Gastrocnemius medialis (tissue), 4 donors: ENCODE results near the gene PAQR5. TPM values are rescaled to one million over a fixed set of nuclear protein-coding genes. Genes with fewer than 3 reads are reported as not detected.

ENCODE experiments used
- ATAC-seq, 2 donors: fragments of 150-250 bp; one replicate each; pipeline ENCODE4 v1.9.1; 2016
- DNase-seq, 2 donors: peaks; one replicate each; pipeline ENCODE4 v3.0.0-alpha.2; 2019
- H3K27ac ChIP-seq, 4 donors: fragments of 200-600 bp; sonication (generic); 1 replicate in 1 of 4; 2 replicates in 3 of 4; pipeline ENCODE4 v1.5.1; 2016 to 2018; ENCODE audit warnings: mild to moderate bottlenecking in 2 of 4, moderate library complexity in 1 of 4
- H3K27me3 ChIP-seq, 3 donors: fragments of 200-600 bp; sonication (generic) in 2 of 3; 1 replicate in 1 of 3; 2 replicates in 2 of 3; pipeline versions ENCODE4 v1.5.1 to v1.6.0; 2016 to 2019; ENCODE audit warnings: mild to moderate bottlenecking in 1 of 3, moderate library complexity in 1 of 3
- H3K36me3 ChIP-seq, 2 donors: fragments of 200-600 bp; sonication (generic) in 1 of 2; one replicate each; pipeline ENCODE4 v1.5.1; 2017 to 2018
- H3K4me1 ChIP-seq, 2 donors: fragments of 200-600 bp; sonication (generic) in 1 of 2; one replicate each; pipeline ENCODE4 v1.5.1; 2016 to 2017; ENCODE audit warnings: mild to moderate bottlenecking in 2 of 2
- H3K4me3 ChIP-seq, 4 donors: fragments of 200-600 bp; sonication (generic) in 3 of 4; 1 replicate in 1 of 4; 2 replicates in 3 of 4; pipeline ENCODE4 v1.5.1; 2016 to 2019; ENCODE audit warnings: mild to moderate bottlenecking in 2 of 4
- H3K9me3 ChIP-seq, 3 donors: fragments of 200-600 bp; sonication (generic) in 2 of 3; 1 replicate in 1 of 3; 2 replicates in 2 of 3; pipeline ENCODE4 v1.5.1; 2016 to 2019
- POLR2A ChIP-seq, 2 donors: fragments of 450-650 bp; IDR thresholded peaks; one replicate each; pipeline ENCODE4 v1.6.1; 2017; ENCODE audit warnings: antibody characterized with exemption in 2 of 2, mild to moderate bottlenecking in 2 of 2, moderate library complexity in 2 of 2
- in situ Hi-C, 4 donors: fragments of 200-750 bp; cut with MboI; loops; one replicate each; pipeline versions ENCODE4 v1.15.0 to v1.8.0; 2017; ENCODE audit warnings: low sequenced_read_pairs in 4 of 4
- intact Hi-C: fragments of 100-400 bp; cut with DNase I; formaldehyde crosslinking; loops from one replicate; pipeline ENCODE4 v1.15.1; 2023; ENCODE audit warnings: low total_unique reads
- total RNA-seq, 4 donors: library from RNA; depleted of rRNA; stranded (reverse); fragments of >200 nt; gene quantifications; one replicate each; pipeline versions ENCODE4 v1.1.0 to v1.2.3, GENCODE V29; 2016
- TF ChIP-seq, protein P1 (sequence below), 5 experiments: fragments of 450-650 bp in 3 of 5; fragments of 200-600 bp in 2 of 5; sonication (generic) in 2 of 5; IDR thresholded peaks in 4 of 5; conservative IDR thresholded peaks in 1 of 5; 1 replicate in 4 of 5; 2 replicates in 1 of 5; pipeline ENCODE4 v1.5.1; 2016 to 2019; ENCODE audit warnings: antibody characterized with exemption in 5 of 5, mild to moderate bottlenecking in 3 of 5, moderate library complexity in 3 of 5

PAQR5 gene
- total RNA-seq, 4 donors from 2014 or later, result 0.07 to 0.10 (median 0.10) TPM; not detected in 1

DNA sequence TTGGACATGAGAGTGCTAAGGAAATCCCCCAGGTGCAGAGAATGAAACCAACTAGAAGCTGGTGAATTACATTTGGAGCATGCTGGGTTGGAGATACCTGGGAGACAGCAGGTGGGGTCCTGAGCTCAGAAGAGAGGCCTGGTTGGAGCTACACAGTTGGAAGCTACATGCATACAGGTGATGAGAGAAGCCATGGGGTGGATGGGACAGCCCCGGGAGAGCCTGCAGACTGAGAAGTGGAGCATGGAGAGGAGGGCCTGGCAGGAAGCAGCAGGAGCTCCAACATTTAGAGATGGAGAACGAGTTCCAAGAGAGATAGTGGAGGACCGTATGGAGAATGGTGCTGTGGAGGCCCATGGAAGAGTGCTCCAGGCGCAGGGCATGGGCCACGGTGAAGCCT lies 10.2 kb downstream of the PAQR5 start:
- in situ Hi-C loops, result no loop called here

DNA sequence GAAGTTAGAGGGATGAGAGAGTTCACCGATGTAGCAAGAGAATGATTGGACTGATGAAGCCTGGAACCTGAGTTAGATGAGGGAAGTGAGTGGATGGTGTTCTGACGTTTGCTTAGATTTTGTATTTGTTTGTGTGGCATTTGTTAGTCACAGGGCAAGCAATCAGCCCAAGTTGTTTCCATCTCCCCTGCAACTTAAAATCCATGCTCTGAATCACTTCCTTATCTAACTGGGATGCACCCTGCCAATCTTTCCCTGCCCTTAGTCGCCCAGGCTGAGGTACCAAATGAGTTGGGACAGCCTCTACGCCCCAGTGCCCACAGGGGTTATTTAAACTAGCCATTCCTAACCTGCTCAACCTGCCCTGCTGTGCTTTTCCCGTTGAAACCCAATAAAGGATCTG lies 12.6 kb downstream of the PAQR5 start:
- no peaks in the 10 kb centered on the region for H3K4me1 ChIP-seq
- in situ Hi-C loops, result no loop called here
- intact Hi-C loops, result no loop called here
- H3K27ac ChIP-seq, result no peak overlapping the region
- ATAC-seq (no peak), DNase-seq (no peak)
- no peaks in the 10 kb centered on the region for H3K27me3 ChIP-seq
- TF ChIP-seq, protein P1, sequence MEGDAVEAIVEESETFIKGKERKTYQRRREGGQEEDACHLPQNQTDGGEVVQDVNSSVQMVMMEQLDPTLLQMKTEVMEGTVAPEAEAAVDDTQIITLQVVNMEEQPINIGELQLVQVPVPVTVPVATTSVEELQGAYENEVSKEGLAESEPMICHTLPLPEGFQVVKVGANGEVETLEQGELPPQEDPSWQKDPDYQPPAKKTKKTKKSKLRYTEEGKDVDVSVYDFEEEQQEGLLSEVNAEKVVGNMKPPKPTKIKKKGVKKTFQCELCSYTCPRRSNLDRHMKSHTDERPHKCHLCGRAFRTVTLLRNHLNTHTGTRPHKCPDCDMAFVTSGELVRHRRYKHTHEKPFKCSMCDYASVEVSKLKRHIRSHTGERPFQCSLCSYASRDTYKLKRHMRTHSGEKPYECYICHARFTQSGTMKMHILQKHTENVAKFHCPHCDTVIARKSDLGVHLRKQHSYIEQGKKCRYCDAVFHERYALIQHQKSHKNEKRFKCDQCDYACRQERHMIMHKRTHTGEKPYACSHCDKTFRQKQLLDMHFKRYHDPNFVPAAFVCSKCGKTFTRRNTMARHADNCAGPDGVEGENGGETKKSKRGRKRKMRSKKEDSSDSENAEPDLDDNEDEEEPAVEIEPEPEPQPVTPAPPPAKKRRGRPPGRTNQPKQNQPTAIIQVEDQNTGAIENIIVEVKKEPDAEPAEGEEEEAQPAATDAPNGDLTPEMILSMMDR (IDR thresholded peaks at IDR 0.05 in 4 of 5, conservative IDR thresholded peaks at IDR 0.05 in 1 of 5), result no peak
- TF ChIP-seq POLR2A (IDR thresholded peaks at IDR 0.05), result no peak
- no peaks in the 10 kb centered on the region for H3K9me3 ChIP-seq
- H3K36me3 ChIP-seq, result no peaks in the 10 kb centered on the region
- no peak overlapping the region for H3K4me3 ChIP-seq

More for the DNA sequence above, 10.2 kb downstream of the PAQR5 start:
- TF ChIP-seq, protein P1 (IDR thresholded peaks at IDR 0.05 in 4 of 5, conservative IDR thresholded peaks at IDR 0.05 in 1 of 5), result no peak
- TF ChIP-seq POLR2A (IDR thresholded peaks at IDR 0.05), result no peak
- Histone ChIP-seq H3K4me1 (no peaks in the 10 kb centered on the region), H3K9me3 (no peaks in the 10 kb centered on the region), H3K4me3 (no peak overlapping the region), H3K27ac (no peak overlapping the region), H3K27me3 (no peaks in the 10 kb centered on the region), H3K36me3 (no peaks in the 10 kb centered on the region)
- ATAC-seq (no peak), DNase-seq (no peak)
- intact Hi-C loops, result no loop called here

DNA sequence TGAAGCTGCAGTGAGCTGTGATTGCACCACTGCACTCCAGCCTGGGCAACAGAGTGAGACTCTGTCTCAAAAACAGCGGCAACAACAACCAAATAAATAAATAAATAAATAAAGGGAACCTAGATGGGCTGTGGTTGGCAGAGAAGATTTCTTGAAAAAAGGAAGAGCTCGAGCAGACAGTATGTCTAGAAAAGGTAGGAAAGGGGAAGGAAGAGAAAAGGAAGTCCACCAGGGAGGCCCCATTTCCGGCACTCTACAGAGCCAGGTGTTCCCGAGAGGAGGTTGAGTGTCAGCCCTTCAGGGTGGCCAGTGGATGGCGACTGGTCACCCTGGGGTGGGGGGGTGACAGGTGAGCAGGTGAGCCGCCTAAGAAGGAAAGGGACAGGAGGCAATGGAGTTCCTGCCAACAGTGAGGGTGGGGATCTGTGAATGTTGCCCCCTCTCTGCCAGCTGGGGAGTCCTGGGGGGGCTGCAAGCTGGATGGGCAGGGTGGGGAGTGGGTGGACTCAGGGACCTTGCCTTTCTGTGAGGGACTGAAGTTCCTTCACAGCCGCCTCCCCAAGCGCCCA lies 14.8 kb downstream of the PAQR5 start:
- H3K4me3 ChIP-seq, result no peak overlapping the region
- intact Hi-C loops (no loop called here), in situ Hi-C loops (no loop called here)
- no peaks in the 10 kb centered on the region for H3K36me3 ChIP-seq
- no peak for TF ChIP-seq POLR2A (IDR thresholded peaks at IDR 0.05)
- TF ChIP-seq, protein P1 (IDR thresholded peaks at IDR 0.05 in 4 of 5, conservative IDR thresholded peaks at IDR 0.05 in 1 of 5), result no peak
- H3K9me3 ChIP-seq, result no peaks in the 10 kb centered on the region
- no peaks in the 10 kb centered on the region for H3K27me3 ChIP-seq
- no peak for ATAC-seq
- no peaks in the 10 kb centered on the region for H3K4me1 ChIP-seq
- H3K27ac ChIP-seq, result no peak overlapping the region
- no peak for DNase-seq

DNA sequence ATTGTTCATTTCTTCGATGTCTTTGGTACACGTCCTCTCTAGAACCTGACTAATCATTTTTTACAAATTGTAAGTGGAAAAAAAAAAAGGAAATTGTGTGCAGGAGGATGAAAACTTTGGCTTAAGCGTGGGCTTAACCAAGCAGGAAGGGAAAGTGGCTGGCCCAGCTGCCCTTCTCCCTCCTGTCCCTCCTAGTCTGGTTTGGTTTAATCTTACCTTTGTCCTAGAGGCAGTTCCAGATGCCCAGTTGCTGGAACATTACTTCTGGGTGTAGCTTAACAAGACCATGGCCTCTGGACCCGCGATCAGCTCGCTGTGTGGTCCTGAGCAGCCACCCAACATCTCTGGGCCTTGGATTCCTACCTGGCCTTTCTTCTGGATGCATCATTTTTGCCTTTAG lies 15.4 kb downstream of the PAQR5 start:
- H3K4me3 ChIP-seq, result no peak overlapping the region
- no peaks in the 10 kb centered on the region for H3K9me3 ChIP-seq
- ATAC-seq (no peak), DNase-seq (no peak)
- H3K27me3 ChIP-seq, result no peaks in the 10 kb centered on the region
- no peaks in the 10 kb centered on the region for H3K36me3 ChIP-seq
- no peaks in the 10 kb centered on the region for H3K4me1 ChIP-seq
- in situ Hi-C loops (no loop called here), intact Hi-C loops (no loop called here)
- no peak overlapping the region for H3K27ac ChIP-seq
- no peak for TF ChIP-seq POLR2A (IDR thresholded peaks at IDR 0.05)
- TF ChIP-seq, protein P1 (IDR thresholded peaks at IDR 0.05 in 4 of 5, conservative IDR thresholded peaks at IDR 0.05 in 1 of 5), result no peak

DNA sequence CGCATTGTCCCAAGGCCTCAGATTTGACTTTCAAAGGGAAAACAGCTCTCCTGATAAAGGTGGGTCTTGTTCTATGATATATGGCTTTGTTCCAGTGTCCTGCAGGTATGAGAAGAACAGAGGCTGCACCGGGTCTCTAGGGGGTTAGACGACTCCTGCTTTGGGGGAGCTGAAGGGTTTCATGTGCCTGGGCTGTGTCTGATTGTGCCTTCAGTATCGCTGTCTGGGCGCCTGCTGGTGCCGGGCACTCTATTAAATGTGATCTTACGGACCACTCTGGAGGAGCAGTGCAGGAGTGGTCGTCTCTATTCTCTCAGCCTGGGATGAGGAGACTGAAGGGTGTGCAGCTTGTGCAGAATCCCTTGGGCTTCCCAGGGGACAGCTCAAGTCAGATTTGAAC lies 16.0 kb downstream of the PAQR5 start:
- in situ Hi-C loops (no loop called here), intact Hi-C loops (no loop called here)
- TF ChIP-seq, protein P1 (IDR thresholded peaks at IDR 0.05 in 4 of 5, conservative IDR thresholded peaks at IDR 0.05 in 1 of 5), result no peak
- TF ChIP-seq POLR2A (IDR thresholded peaks at IDR 0.05), result no peak
- ATAC-seq (no peak), DNase-seq (no peak)
- Histone ChIP-seq H3K4me1 (no peaks in the 10 kb centered on the region), H3K9me3 (no peaks in the 10 kb centered on the region), H3K36me3 (no peaks in the 10 kb centered on the region), H3K27ac (no peak overlapping the region), H3K4me3 (no peak overlapping the region), H3K27me3 (no peaks in the 10 kb centered on the region)
